Activated T-cell treated with anti-CD3 and anti-CD28 coated beads for 4 hours (primary cell): ENCODE data around the gene TTN.
A peak's percentile ranks its signal among the peaks of the same experiment; 100 is the strongest.

Experiments
- DNase-seq: peaks from one replicate; pipeline ENCODE4 v3.0.0-alpha.2; 2020

Gene TTN

DNA sequence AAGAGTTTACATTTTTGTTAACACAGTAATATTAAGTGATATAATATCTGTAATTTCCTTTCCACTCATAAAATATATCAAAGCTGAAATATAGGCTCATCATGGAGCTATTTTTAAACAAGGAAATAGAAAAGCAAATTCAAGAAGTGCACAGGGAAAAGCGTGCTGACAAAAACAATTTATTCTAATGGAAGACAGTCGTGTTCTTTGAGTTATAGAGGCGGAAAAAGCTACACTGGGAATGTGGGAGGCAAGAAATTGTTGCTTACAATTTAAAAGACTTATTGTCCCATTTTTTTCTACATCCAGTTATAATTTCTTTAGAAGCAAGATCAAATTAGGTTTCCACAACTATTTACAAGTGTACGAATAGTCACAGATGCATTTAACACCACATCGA, 3.2 kb upstream of the TTN start:
- no peak for DNase-seq

DNA sequence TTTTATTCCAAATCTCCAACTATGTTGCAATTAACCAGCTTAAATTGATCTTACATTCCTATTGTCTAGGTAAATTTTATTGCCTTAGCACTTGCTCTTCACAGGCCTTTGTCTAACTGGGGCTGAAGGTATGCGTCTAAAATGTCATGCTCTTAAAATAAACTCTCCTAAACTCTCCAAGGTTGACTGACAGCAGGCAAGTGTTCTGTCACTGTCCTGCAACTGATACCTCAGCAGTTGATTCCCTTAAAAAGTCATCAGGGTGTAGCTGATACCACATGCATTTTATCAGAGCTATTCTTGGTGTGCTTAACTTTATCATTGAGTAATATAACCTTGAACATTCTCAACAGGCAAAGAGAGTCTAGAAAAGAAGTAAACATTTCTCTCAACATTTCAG, 680 bp downstream of the TTN start:
- no peak for DNase-seq

DNA sequence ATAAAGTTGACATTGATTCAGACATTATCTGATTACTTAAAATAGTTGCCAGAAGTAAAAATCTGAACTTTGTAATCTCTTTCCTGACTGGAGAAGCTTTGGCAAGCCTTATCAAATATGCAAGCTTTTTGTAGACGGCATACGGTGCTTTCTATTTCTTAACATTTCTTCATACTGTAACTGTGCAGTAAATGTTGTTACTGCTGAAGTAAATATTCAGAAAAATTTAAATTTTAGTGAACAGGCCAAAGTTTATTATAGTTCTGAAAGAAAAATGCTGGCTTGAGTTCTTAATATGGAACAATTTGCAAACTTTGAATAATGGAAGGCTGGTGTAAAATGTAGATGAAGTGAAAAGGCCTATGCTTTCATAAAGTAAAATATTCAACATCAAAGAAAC, 1.8 kb downstream of the TTN start:
- DNase-seq, result no peak

DNA sequence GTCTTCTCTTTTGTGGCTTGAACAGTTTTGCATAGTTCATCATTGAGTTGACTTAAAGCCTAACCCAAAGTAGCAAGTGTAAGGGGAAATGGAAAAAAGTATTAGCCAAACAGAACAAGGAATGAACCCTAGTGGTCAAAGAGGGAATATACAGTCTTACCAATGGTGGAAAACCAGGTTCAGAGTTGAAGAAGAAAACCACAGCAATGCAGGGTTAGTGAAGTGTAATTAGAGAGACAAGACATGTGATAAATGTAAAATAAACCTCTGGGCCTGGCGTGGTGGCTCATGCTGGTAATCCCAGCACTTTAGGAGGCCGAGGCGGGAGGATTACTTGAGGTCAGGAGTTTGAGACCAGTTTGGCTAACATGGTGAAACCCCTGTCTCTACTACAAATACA, 2.4 kb downstream of the TTN start:
- DNase-seq, result no peak

DNA sequence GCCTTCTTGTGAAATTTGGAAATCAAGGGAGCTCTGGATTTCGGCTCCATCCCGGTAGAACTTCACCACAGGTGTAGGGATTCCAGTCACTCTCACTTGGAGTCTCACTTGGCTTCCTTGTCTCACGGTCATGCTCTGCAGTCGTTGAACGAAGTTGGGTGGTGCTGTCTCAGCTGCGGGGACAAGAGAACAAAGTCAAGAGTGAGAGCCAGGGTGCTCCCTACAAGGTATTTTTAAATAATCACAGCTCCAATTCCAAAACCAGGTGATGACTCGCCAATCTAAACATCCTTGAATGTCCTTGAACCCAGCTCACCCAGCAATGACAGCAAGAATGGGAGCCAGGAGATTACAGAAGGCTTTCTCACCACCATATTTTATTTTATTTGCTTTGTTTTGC, 6.7 kb downstream of the TTN start:
- DNase-seq, result no peak

DNA sequence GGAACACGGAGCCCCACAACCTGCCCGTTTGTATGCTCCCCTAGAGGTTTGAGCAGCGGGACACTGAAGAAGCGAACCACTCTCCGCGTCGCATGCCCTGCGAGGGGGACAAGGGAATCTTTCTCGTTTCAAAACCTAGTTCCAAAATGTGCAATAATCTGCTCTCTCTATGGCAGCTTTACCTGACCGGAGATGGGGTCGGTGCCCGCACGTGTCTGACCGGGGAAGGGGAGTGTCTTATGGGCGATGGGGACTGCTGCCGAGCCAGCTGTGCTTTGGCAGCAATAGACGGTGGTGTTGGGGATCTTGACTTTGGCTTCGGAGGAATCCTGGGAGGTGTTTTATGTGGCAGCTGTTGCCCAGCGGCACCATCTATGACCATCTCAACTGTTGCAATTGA, 7.9 kb downstream of the TTN start:
- no peak for DNase-seq

DNA sequence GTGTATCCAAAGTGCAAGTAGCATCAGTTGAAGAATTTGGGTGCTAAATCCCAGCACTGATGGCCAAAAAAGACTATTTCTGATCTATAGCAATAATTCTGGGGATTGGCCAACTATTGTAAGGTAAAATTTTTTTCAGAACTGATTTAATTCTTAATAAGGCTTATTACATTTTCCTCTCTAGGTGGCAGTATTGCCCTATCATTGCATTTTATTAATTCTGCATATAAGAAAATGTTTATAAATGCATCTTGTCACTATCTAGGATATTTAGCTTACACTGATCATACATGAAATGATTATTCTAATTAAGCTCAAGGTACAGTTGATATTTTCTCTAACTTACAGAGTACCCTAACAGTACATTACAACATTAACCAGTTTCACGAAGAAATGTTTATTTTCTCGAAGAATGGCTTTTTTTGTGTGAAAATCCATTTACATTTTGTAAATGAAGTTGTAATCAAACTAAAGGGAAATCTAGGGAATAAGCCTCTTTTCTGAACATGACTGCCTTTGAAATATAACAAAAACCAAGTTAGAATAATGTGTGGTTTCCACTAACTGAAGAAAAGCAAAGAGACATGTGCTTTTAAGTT, 11.0 kb downstream of the TTN start:
- DNase-seq, result no peak

DNA sequence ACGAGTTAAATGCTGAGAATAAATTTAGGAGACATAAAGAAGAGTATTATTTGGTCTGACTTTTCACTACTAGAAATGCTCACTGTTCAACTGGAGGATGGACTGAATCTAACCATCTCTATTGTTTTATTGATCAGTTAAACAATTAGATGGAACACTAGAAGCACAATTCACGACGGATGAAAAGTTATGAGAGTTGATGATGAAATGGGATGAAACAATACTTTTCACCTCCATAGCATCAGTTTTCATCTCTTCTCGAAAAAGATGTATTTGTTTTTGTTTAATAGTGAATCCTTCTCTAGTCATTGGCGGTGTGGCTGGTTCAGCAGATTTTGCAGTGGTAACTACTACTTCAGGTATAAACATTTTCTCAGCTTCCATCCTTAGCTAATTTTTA, 19.3 kb downstream of the TTN start:
- no peak for DNase-seq

DNA sequence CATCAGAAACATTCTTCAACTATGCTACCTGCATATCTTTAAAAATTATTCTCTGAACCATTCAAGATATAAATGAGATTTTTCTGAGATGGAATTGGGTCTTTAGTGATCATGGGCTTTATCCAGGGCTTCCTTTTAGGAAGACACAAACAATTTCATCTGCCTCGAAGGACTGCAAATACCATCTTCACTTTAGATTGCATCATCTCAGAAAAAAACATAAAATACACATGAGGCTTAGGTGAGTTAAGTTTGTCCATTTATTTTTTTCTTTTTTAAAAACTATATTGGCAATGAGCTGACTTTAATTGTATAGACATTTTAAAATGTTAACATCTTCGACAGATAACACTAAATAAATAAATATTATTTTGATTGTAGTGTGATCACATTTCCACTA, 20.1 kb downstream of the TTN start:
- no peak for DNase-seq

DNA sequence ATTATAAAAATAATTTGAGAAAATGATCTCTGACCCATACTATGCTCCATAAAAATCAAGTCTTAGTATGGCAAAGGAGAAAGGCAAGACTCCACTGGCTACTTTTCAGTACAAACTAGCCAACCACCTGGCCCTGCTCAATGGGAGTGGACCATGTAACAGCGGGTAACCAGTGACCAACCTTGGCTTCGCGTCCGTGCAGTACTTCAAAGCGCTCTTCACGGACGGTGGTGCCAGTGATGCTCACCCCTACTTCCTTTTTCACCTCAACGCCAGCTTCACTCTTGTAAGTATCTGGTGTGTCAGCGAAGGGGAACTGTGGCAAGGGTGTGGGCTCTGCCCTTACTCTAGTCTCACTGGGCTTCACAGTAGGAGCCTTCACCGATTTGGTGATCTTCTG, 23.3 kb downstream of the TTN start:
- DNase-seq, result no peak

DNA sequence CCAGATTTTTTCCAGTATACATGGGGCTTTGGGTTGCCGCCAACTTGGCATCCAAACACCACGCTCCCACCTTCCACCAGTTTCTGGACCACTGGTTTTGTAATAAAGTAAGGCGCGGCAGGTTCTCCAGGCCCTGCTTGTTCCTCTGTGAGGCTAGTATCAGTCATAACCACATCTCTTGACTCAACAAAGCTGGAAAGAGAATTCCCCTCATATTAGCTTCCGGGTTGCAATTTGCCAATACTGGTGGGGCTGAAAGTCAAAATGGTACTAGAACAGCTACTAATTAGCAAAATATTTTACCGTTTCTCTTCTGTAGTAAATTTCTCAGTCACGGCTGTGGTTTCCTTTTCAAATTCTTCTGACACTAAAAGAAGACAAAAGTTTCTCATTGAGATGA, 25.0 kb downstream of the TTN start:
- DNase-seq, result no peak

DNA sequence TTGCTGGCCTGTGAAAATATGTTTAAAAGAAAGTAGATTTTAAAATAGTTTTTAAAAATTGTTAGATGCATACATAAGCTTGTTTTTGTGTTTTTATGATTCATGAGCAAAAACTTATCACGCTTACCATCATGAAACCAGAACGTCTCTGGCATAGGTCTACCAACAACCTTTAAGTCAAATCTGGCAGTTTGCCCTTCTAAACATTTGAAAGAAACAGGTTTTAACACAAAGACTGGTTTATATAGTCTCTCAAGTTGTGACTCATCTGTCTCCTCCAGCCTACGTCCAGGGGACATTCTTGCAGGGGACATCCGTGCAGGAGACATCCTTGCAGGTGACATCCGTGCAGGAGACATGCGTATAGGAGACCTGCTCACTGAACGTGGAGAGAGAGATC, 29.6 kb downstream of the TTN start:
- no peak for DNase-seq

DNA sequence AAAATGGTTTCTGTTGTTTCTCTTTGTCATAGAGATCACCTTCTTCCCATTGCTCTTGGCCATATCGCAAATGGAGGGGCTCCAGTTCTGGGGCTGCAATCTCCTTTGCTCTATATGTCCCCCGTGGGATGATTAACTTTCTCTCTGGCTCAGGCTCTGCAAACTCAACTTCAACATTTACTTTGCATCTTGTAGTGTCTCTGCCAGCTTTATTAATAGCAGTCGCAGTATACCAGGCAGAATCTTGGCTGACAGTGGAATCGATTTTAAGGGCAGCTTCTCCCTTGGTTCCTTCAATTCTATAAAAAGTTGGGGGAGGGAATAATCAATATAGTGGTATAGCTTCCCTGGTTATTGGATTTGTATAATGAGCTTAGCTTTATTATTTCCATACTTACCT, 30.5 kb downstream of the TTN start:
- DNase-seq, result no peak

DNA sequence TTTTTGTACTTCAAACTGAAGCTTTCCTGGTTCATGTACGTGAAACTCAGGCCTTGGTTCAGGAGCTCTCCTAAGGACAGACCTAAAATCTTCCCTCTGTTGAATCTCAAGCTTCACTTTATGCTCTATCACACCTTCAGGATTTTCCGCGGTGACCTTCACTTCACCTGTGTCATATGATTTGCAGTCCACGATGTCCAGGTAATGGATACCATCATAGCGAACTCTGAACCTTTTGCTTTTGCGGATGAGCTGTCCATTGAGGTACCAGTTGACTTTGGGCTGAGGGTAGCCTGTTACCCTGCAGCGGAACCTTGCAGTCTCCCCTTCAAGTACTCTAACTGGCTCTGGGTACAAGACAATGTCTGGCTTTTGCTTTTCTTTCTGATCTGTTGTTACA, 31.2 kb downstream of the TTN start:
- DNase-seq, result no peak

DNA sequence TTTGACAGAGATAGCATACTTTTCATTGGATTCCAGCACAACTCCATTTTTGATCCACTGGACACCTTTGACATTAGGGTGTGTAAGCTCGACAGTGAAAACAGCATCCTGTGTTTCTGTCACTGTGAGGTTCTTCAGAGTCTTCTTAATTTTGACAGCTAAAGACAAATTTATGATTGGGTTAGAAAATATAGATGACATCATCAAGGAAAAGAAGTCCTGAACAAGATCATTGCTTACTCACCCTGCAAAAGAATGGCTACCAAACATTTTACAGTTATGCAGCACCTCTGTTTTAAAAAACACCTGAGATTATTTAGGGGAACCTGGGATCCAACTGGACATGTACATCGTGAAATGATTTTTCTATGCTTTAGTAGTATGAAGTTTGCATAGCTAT, 36.7 kb downstream of the TTN start:
- DNase-seq, result no peak

DNA sequence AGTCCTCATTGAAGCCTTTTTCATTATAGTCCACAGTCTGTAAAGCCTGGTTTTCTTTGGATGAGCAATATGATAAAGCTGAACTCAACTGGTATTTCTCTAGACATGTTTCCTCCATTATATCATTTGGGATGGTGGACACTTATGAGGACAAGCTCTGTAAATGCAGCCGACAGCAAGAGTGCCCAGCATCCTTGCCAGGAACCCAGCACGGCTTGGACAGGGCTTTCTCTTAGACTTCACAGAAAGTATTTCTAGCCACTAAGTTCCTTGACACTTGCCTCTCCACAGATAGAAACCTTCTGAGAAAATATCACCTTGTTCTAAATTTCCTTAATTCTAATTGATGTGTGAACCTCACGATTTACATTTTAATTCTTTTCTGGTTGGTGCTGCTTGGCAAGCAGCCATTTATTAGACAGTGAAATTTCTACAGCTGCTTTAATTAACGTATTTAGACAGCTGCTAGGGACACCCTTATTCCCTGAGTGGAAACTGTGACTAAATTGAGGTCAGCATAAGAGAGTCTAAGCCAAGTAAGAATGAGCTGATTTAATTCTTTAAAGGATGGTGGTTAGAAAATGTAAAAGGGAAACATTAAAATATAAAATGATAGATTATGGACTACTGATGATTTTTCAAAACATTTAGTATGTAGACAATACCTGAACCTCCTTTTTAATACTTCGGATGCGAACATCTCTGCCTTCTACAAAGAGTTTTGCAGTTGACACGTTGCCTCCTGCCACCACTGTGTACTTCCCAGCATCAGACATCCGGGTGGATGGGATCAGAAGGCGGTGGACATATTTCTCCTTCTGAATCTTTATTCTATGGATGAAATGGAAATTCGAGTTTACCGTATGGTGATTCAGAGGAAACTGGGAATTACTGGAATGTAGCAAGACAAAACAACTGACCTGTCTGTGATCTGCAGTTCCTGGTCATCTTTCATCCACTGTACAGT, 39.8 kb downstream of the TTN start:
- no peak for DNase-seq

DNA sequence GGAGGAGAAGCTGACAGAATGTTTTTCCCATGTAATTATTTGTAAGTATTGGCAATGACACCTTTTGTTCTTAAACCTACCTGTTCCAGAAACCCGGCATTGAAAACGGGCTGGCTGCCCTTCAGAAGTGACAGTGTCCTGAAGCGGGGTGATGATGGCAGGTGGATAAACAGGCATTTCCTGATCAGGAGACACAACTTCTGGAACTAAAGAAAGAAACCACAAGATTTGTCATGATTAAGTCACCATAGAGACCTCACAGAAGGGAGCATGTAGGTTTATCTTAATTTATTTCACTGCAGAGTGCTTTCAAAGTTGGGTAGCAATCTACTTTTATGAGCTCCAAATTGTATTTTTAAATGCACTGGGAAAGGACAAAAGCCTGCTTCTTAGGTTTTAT, 43.1 kb downstream of the TTN start:
- no peak for DNase-seq

DNA sequence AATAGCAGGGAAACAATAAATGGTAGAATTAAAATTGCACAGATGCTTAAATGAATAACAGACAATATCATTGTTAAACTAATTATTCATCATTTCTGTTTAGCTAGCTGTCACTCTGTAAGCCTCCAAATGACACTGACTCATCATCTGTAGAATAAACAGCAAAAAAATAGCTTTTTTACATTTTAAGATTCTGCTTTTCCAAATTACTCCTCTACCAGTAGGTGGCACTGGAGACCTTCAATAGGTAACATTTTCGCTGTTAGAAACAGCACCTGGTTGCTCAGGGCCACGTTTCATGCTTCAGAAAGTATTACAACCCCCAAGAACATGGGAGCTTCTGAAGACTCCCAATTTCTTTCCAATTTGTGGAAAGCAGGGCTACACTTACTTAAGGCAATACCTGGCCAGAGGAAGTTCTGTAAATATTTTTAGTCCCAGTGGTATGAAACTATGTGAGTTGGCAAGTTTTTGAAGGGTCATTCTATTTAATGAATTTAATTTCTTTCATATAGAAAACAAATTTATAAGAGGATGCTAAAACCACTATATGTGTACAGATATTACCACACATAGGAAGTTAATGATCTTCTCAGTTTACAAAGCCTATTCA, 45.4 kb downstream of the TTN start:
- DNase-seq, result peak; percentile 14

DNA sequence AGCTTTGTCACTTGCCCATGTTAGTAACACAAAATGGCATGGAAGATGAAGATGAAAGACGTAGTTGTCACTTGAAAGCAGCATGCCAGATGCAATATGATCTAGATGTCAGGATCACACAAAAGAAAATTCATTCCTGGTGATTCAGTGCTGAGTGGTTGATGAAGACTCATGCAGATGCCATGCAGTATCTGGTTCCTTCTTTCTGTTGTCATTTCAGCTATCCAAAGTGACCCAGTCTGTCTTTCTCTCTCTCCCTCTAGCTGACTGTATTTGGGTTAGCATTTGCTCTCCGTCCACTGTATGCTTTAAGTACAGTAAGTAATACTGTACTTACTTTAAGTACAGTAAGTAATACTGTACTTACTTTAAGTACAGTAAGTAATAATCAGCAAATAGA, 50.4 kb downstream of the TTN start:
- DNase-seq, result no peak

DNA sequence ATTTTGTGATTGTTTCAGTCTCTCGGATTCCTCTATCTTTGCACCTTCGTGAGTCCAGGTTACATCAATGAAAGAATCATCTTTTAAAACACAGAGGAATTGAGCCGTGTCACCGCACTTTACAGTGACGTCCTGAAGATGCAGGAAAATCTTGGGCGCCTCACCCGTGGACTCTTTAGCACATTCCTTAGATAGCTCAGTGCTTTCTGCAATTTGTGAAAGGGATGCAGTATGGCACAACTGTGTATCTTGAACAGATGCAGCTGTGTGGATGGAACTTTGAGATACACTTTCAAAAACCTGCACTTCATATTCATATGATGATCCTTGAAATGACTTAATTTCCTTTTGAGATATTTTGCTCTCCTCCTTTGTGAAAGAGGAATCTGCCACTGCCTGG, 50.9 kb downstream of the TTN start:
- DNase-seq, result no peak

DNA sequence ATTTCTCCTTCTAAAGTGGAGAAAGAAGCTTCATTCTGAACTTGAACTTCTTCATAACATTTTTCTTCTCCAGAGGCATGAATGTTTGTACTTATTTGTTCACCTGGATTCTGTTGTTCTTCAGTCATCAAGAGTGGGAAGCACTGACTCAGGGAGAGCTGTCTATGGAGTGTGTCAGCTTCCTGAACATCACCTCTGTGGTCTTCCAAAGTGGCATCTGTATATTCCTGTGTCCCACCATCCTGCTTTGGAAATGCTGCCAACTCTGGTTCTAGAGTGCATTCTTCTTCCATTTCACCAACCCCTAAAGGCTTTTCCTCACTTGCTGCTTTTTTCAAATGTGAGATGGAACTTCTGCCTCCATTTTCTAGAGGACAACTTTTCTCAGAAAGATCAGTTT, 59.5 kb downstream of the TTN start:
- no peak for DNase-seq

DNA sequence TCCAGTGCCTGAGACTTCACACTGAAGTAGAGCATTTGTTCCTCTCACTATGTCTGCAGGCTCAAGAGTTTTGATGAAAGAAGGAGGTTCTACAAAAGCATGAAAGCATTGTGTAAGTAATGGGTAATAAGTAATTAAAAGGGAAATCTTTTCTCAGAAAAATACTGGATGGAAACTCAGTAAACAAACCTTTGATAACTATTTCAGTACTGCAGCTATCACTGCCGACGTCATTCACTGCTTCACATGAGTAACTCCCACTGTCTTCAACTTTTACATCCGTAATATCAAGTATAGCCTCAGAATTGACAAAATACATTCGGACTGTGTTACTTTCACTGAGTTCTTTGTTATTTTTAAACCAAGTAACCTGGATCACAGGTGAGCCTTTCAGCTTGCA, 72.7 kb downstream of the TTN start:
- no peak for DNase-seq

DNA sequence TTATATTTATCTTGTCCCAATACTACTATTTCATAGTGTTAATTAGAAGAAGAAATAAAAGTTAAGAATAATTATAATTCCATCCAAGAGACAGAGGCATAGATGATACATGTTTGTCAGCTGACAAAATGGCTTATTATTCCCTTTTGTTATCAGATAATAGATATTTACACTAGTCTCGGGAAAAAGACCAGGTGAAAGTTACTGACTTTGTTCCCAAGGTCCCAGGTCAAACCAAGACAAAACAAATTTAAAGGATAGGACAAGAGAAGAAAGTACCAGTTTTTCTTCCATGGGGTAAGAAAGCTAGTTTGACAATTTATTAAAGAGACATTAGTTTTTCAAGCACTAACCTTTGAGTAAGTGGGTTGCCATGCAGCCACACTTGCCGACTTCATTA, 73.2 kb downstream of the TTN start:
- DNase-seq, result no peak

DNA sequence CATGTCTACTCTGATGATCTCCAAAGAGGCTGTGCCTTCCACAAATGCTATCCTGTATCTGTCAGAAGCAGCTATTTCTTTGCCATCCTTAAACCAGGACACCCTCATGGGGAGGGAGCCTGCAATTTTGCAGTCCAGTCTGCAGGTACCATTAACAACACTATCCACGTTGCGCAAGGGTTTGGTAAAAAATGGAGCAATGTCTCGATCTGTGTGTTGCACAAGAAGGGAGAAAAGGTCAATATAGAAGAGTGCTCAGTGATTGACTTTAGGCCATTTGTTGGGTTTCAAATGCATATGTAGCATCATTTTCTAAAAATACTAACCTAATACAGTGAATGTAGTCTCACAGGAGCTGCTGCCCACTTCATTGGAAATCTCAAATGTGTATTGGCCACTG, 74.3 kb downstream of the TTN start:
- no peak for DNase-seq
